ENCODE results near the gene PRODH2. TPM values are rescaled to one million over a fixed set of nuclear protein-coding genes. Genes with fewer than 3 reads are reported as not detected.
A peak's percentile ranks its signal among the peaks of the same experiment; 100 is the strongest.

Gene PRODH2
- total RNA-seq, 2 experiments from 2014 or later = not detected

DNA sequence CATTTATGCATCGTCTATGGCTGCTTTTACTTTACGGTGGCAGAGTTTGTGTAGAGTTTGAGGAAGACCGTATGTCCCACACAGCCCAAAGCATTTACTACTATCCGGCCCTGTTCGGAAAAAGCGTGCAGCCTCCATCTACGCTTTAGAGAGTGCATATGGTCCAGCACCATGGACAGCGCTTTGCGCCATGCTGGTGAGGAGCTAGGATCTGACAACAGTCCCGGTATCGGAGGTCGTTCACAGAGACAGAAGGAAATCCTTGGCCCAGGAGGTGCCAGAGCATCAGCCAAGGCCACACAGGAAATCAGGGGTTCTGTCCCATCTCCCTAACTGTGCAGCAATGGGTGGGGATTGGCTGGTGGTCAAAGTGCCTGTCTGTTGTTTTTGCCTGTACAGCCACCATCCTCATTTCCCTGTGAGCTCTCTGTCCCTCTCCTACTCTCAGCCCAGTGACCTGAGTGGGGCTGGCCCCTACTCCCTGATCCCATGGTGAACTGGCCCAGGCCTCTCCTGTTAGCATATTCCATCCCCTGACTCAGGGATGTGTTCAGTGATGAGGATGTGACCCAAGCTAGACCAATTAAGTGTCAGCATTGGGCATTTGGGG is 16.2 kb upstream of the PRODH2 start:
- Histone ChIP-seq H3K4me1 (ENCODE audit: insufficient read depth, low read length) (peaks cover 2% of the 10 kb centered on the region), H3K9me3 (ENCODE audit: control insufficient read depth in 1 of 2, insufficient read depth in 1 of 2, low read length in 2 of 2) (peaks cover 0 to 24% of the 10 kb centered on the region in 2 experiments), H3K36me3 (ENCODE audit: insufficient read depth, low read length) (no peaks in the 10 kb centered on the region), H3K4me3 (ENCODE audit: low read length) (no peak overlapping the region), H3K27ac (ENCODE audit: low read depth in 1 of 2, low read length in 2 of 2) (no peak overlapping the region), H3K27me3 (ENCODE audit: control insufficient read depth in 1 of 2, insufficient read depth in 2 of 2, low read length in 2 of 2) (peaks cover 11 to 24% of the 10 kb centered on the region in 2 experiments)
- H3K4me1 Mint-ChIP-seq (ENCODE audit: low read depth) = no peaks in the 10 kb centered on the region
- DNase-seq (peak; percentile 18 to 70 (median 40)), ATAC-seq (ENCODE audit: poor library complexity) (no peak)
- TF ChIP-seq, protein P1, sequence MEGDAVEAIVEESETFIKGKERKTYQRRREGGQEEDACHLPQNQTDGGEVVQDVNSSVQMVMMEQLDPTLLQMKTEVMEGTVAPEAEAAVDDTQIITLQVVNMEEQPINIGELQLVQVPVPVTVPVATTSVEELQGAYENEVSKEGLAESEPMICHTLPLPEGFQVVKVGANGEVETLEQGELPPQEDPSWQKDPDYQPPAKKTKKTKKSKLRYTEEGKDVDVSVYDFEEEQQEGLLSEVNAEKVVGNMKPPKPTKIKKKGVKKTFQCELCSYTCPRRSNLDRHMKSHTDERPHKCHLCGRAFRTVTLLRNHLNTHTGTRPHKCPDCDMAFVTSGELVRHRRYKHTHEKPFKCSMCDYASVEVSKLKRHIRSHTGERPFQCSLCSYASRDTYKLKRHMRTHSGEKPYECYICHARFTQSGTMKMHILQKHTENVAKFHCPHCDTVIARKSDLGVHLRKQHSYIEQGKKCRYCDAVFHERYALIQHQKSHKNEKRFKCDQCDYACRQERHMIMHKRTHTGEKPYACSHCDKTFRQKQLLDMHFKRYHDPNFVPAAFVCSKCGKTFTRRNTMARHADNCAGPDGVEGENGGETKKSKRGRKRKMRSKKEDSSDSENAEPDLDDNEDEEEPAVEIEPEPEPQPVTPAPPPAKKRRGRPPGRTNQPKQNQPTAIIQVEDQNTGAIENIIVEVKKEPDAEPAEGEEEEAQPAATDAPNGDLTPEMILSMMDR (IDR thresholded peaks at IDR 0.05) = no peak
- POLR2A ChIA-PET = no interaction called here
- no peaks in the 10 kb centered on the region for H3K9me3 Mint-ChIP-seq
- H3K27ac Mint-ChIP-seq = no peak overlapping the region
- CTCF ChIA-PET = no interaction called here
- no peak overlapping the region for H3K4me3 Mint-ChIP-seq
- H3K36me3 Mint-ChIP-seq (ENCODE audit: low read depth) = no peaks in the 10 kb centered on the region
- intact Hi-C loops (cut with DNase I, micrococcal nuclease) = no loop called here
- peaks cover 41% of the 10 kb centered on the region for H3K27me3 Mint-ChIP-seq

DNA sequence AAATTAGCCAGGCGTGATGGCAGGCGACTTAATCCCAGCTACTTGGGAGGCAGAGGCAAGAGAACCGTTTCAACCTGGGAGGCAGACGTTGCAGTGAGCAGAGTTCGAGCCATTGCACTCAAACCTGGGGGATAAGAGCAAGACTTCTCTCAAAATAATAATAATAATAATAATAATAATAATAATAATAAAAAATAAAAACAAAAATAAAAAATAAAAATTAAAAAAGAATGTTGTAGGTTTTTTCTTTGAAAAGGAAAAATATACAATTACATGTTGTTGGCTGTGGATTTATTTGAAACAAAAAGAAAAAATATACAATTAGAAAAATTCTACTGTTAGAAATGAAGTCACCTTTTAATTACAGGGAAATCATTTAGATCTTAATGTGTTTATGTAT is 11.5 kb upstream of the PRODH2 start:
- H3K27me3 Mint-ChIP-seq = peaks cover 33% of the 10 kb centered on the region
- H3K4me1 ChIP-seq (ENCODE audit: insufficient read depth, low read length) = peaks cover 2% of the 10 kb centered on the region
- H3K4me3 ChIP-seq (ENCODE audit: low read length) = no peak overlapping the region
- H3K27ac ChIP-seq (ENCODE audit: low read depth in 1 of 2, low read length in 2 of 2) = no peak overlapping the region
- no peak overlapping the region for H3K4me3 Mint-ChIP-seq
- no peaks in the 10 kb centered on the region for H3K4me1 Mint-ChIP-seq (ENCODE audit: low read depth)
- no peaks in the 10 kb centered on the region for H3K36me3 Mint-ChIP-seq (ENCODE audit: low read depth)
- intact Hi-C loops (cut with DNase I, micrococcal nuclease) = no loop called here
- ATAC-seq (ENCODE audit: poor library complexity) (no peak), DNase-seq (no peak)
- no peak overlapping the region for H3K27ac Mint-ChIP-seq
- H3K27me3 ChIP-seq (ENCODE audit: control insufficient read depth in 1 of 2, insufficient read depth in 2 of 2, low read length in 2 of 2) = peaks cover 7 to 16% of the 10 kb centered on the region in 2 experiments
- ChIA-PET CTCF (no interaction called here), POLR2A (no interaction called here)
- TF ChIP-seq, protein P1 (IDR thresholded peaks at IDR 0.05) = no peak
- no peaks in the 10 kb centered on the region for H3K36me3 ChIP-seq (ENCODE audit: insufficient read depth, low read length)
- no peaks in the 10 kb centered on the region for H3K9me3 Mint-ChIP-seq
- peaks cover 0 to 11% of the 10 kb centered on the region in 2 experiments for H3K9me3 ChIP-seq (ENCODE audit: control insufficient read depth in 1 of 2, insufficient read depth in 1 of 2, low read length in 2 of 2)

DNA sequence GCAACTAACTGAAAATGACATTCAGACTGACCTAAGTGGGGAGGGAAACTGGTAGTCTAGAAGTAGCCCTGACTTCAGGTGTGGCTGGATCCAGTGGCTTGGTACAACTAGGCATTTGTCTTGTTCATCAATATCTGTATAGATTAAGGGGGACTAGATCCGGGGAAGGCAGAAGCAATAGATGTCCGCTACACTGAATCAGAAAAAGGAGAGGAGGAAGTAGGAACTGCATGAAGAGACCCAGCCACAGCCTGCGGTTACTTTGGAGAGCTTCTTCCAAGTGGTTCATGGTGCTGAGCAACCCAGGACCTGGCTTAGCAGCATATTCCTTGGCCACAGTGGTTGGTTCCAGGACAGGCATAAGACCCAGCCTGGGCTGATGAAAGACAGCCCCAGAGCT is 9.9 kb upstream of the PRODH2 start:
- Histone ChIP-seq H3K4me1 (ENCODE audit: insufficient read depth, low read length) (no peaks in the 10 kb centered on the region), H3K27me3 (ENCODE audit: control insufficient read depth in 1 of 2, insufficient read depth in 2 of 2, low read length in 2 of 2) (peaks cover 6 to 22% of the 10 kb centered on the region in 2 experiments), H3K9me3 (ENCODE audit: control insufficient read depth in 1 of 2, insufficient read depth in 1 of 2, low read length in 2 of 2) (no peaks in the 10 kb centered on the region), H3K27ac (ENCODE audit: low read depth in 1 of 2, low read length in 2 of 2) (no peak overlapping the region), H3K36me3 (ENCODE audit: insufficient read depth, low read length) (no peaks in the 10 kb centered on the region), H3K4me3 (ENCODE audit: low read length) (no peak overlapping the region)
- peaks cover 34% of the 10 kb centered on the region for H3K27me3 Mint-ChIP-seq
- H3K36me3 Mint-ChIP-seq (ENCODE audit: low read depth) = no peaks in the 10 kb centered on the region
- intact Hi-C loops (cut with DNase I, micrococcal nuclease) = no loop called here
- no peak overlapping the region for H3K27ac Mint-ChIP-seq
- ChIA-PET POLR2A (no interaction called here), CTCF (no interaction called here)
- no peaks in the 10 kb centered on the region for H3K4me1 Mint-ChIP-seq (ENCODE audit: low read depth)
- H3K9me3 Mint-ChIP-seq = no peaks in the 10 kb centered on the region
- H3K4me3 Mint-ChIP-seq = no peak overlapping the region
- TF ChIP-seq, protein P1 (IDR thresholded peaks at IDR 0.05) = no peak
- no peak for DNase-seq
- ATAC-seq (ENCODE audit: poor library complexity) = no peak
